Esophagus muscularis mucosa (tissue), 4 donors: ENCODE results near the gene CPNE7.

Experiments
- EP300 ChIP-seq: sonication (generic); formaldehyde crosslinking; IDR thresholded peaks from one replicate; pipeline ENCODE4 v1.6.1; 2017; ENCODE audit warnings: antibody characterized with exemption
- POLR2A ChIP-seq: fragments of 450-650 bp; IDR thresholded peaks from one replicate; pipeline ENCODE4 v1.6.1; 2017; ENCODE audit warnings: antibody characterized with exemption, moderate library complexity, mild to moderate bottlenecking, low read depth
- POLR2AphosphoS5 ChIP-seq, 2 donors: sonication (generic); formaldehyde crosslinking; IDR thresholded peaks; one replicate each; pipeline ENCODE4 v1.6.1; 2017; ENCODE audit warnings: antibody characterized with exemption in 2 of 2
- TF ChIP-seq, protein P1 (sequence below), 3 experiments: fragments of 200-600 bp in 2 of 3; fragments of 450-650 bp in 1 of 3; sonication (generic) in 2 of 3; IDR thresholded peaks; one replicate each; pipeline ENCODE4 v1.5.1; 2017 to 2019; ENCODE audit warnings: antibody characterized with exemption in 3 of 3, mild to moderate bottlenecking in 2 of 3, moderate library complexity in 1 of 3

GRCh38 chr16:89547291-89547690 lies 28.3 kb upstream of the CPNE7 start:
- TF ChIP-seq EP300 (no peak), POLR2A (no peak), POLR2AphosphoS5 (IDR thresholded peaks at IDR 0.05) (no peak)
- TF ChIP-seq, protein P1, sequence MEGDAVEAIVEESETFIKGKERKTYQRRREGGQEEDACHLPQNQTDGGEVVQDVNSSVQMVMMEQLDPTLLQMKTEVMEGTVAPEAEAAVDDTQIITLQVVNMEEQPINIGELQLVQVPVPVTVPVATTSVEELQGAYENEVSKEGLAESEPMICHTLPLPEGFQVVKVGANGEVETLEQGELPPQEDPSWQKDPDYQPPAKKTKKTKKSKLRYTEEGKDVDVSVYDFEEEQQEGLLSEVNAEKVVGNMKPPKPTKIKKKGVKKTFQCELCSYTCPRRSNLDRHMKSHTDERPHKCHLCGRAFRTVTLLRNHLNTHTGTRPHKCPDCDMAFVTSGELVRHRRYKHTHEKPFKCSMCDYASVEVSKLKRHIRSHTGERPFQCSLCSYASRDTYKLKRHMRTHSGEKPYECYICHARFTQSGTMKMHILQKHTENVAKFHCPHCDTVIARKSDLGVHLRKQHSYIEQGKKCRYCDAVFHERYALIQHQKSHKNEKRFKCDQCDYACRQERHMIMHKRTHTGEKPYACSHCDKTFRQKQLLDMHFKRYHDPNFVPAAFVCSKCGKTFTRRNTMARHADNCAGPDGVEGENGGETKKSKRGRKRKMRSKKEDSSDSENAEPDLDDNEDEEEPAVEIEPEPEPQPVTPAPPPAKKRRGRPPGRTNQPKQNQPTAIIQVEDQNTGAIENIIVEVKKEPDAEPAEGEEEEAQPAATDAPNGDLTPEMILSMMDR (IDR thresholded peaks at IDR 0.05): no peak
